Measurements from ENCODE around the gene ATP6AP1.
A peak's percentile ranks its signal among the peaks of the same experiment; 100 is the strongest.

ATP6AP1 gene

DNA sequence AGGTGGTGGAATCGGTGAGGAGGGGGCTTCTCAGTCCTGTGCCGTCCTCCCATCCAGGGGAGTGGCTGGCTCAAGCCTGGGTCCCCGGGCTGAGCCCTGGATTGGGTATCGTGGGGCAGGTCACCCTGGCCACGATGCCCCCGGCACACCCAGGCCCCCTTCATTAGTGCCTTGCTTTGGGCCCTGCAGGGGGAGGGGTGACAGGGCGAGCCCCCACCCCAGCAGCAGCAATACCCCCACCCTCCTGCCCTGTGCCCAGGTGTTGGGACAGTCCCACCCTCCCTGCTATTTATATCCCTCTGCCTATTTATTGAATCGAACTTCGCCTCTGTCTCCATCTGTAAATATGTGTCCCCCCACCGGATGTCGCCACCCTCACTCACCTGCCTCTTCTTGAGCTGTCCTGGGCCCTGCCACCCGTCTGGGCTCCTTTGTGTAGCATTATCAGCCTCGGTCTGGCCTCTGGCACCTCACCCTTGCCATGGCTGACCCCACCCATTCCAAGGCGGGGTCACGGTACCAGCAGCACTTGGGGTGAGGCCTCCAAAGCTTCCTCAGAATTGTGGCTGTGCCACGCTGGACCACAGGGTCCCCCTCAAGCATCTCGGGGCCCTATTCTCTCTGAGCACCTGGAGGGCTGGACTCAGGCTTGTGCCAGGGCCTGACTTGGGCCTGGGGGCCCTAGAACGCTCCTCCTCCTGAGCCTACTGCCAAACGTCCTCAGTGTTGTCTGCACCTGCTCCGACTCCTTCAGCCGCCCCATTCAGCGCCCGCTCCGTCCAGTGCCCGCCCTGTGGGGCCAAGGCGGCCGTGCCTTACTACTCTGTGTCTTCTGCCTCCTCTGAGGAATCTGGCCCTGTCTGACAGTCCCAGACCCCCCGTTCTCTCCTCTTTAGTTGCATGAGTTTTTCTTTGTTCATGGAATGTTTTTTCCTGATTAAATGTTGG lies 44.5 kb downstream of the ATP6AP1 start:
- DNase-seq, result no peak

GRCh38 chrX:154473683-154474082 lies 45.2 kb downstream of the ATP6AP1 start:
- no peak for DNase-seq

DNA sequence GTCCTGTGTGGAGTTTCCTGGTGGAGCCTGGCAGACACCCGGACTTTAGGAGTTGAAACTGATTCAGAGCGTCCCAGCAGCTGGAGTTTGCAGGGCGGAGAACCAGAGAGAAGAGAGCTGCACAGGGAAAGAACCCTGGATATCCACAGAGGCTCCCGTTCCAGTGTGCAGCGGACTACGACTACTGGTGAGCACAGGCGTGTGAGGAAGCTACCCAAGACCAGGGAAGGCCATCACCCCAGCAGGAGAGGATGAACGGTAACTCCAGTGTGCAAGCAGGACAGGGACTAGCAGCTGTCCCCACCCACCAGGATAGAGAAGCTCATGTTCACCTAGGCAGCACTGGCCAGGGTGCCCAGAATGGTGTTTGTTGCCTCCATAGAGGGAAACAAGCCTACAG lies 48.3 kb downstream of the ATP6AP1 start:
- no peak for DNase-seq

DNA sequence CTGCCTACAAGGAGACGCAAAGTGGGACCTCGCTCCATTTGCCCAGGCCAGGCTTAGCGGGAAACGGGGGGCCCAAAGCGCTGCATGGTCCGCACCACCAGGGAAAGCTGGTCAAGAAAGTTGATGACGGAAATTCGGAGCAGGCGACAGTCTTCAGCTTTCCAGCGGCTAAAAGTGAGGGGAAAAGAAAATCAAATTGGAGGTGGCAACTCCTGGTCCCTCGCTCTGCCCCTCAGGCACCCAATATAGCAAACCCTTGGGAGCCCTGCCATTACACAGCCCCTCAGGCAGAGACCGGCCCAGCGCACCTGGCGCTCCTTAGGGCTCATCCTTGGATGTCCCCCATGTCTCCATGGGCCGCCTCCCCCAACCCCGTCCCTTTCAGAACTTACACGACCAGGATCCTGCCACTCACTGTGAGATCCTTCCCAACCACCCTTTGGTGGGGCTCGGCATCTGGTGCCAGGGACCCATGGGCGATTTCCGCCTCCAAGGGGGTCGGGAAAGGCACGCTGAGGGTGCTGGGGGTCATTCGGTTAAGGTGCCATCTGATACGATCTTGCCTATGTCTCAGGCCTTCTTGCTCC lies 49.5 kb downstream of the ATP6AP1 start:
- DNase-seq, result no peak

DNA sequence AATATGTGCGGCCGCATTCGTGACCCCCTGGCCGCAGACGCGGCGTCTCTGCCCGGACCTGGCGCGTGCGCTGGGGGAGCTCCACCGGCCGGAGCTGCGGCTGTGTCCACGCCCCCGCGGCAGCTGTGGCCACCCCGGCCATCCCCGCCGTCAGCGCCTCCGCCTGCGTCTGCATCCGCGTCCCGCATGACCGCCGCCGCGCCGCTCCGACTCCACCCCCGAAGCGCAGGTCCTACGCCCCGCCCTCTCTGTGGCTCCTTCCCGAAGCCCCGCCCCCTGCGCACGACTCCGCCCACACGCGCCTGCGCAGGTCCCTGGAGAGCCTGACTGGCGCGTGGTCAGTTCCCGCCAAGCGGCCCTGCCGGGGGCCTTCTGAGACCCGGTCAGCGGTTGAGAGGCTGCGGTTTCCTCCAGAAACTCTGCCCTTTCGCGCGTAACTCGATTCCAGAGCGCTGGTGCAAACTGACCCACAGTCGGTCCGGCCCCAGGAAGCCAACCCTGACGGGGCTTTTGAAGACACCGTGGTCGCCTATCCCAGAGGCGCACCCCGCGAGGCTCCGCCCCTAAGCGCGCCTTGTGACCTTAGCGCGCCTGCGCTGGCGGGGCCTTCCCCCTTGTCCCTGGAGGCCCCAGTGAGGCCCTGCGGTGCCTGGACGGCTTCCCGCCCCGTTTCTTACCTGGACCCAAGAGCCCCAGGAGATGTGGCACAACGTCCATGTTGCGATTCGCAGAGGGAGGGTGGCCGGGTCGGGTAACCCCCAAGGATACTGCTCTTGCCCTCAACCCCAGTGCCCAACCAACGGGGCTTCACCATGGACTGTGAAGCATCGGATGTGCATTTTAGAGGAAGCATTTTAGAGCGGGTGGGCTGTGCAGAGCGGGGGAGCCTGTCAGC lies 50.5 kb downstream of the ATP6AP1 start, which contains the start of gene LAGE3:
TSS of gene LAGE3 (minus strand) at position 554 of the 895 bp plus-strand sequence. CDS start at position 188, 366 bp downstream.
- peak; percentile 91 for DNase-seq

DNA sequence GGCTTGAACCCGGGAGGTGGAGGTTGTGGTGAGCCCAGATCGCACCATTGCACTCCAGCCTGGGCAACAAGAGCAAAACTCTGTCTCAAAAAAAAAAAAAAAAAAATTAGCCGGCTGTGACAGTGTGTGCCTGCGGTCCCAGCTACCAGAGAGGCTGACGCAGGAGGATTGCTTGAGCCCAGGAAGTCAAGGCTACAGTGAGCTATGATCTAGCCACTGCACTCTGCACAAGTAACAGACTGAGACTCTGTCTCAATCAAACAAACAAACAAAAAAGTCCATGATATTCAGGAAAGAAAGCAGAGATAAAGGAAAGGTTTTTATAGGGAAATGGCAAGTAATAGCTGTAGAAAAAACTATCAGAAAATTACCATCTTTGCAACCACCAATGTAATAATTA lies 52.7 kb downstream of the ATP6AP1 start:
- no peak for DNase-seq

GRCh38 chrX:154481911-154482601 lies 53.6 kb downstream of the ATP6AP1 start:
- no peak for DNase-seq

DNA sequence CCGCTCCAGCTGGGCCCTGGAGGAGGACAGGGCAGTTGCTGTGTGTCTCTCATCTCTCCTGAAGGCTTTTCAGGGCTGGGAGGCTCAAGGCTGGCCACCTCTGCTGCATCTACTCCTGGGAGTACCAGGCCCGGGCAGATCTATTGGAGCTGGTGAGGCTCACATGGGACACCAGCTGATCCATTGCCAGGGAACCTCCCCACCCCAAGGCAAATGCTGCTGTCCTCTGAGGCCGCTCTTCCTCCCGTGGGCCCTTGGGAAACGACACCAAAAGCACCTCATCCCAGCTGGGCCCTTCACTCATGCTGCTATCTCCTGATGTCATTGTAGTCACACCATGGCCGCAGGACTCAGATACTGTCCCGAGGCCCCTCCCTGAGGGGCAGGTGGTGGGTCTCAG lies 54.3 kb downstream of the ATP6AP1 start:
- no peak for DNase-seq

DNA sequence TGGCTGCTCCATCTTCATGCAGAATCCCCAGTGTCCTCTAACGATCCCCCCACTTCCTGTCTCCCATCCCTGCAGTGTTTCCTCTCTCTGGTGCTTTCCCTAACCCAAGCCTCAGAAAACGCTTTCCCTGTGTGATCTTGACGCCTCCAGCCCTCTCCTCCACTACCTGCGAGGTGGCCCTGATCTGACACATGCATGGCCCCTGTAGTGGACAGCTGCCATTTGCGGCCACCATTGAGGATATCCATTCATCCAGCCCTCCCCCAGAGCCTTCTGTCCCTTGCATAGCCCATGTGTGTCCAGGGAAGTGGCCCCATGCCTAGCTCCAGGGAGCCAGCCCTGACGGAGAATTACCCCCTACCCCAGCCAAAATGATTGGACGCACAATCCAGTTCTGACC lies 54.8 kb downstream of the ATP6AP1 start:
- no peak for DNase-seq

GRCh38 chrX:154484255-154485149 lies 56.0 kb downstream of the ATP6AP1 start:
- no peak for DNase-seq

DNA sequence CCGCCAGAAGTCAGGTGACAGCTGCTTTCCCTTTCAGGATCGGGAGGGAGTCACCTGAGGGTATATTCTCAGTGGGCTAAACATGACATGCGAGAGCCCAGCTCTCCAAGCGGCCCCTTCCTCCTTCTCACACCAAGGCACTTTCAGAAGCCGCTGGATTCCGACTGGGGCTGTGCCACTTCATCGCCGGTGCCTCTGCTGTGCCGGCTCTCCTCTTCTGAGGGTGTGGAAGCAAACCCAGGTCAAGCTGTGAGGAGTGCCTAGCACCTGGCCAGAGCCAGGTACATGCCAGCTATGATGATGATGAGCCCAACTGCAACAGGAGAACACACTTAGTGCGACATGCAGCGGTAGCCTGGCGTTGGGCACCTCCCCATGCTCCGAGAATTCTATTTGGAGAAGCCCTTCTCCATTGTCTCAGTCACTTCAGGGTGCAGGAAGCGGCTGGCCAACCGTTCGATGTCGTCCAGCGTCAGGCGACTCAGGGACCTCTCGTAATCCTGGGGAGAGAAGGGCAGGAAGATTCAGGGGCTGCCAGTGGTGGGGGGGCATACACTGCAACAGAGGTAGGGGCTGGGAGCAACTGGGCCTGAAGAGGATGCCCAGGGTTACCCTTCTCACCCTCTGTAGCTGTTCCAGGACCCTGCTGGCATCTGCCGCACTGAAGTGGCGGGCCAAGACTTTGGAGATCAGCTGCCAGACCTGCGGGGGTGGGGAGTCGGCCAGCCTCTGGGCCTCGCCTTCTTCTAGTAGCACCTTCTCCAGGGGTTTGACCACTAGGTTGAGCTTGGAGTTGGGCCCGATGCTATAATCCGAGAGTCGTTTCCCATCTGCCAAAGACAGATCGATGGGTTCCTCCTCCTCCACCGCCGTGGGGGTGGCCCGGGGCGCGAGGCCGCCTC lies 56.9 kb downstream of the ATP6AP1 start:
- DNase-seq, result no peak

- DNase-seq, result no peak
These were observed 57.5 kb downstream of the ATP6AP1 start for GRCh38 chrX:154486052-154486395.

All from NCI-H774 (cell line).